Psoas muscle (tissue), 8 donors: ENCODE results near the gene TSPAN8. TPM values are rescaled to one million over a fixed set of nuclear protein-coding genes. Genes with fewer than 3 reads are reported as not detected.

ENCODE experiments used
- ATAC-seq, 4 donors: fragments of 200-7000 bp; cut with Tn5 transposase; one replicate each; pipeline ENCODE4 v1.9.1; 2020; ENCODE audit warnings: moderate library complexity in 3 of 4, mild to moderate bottlenecking in 2 of 4
- DNase-seq, 2 donors: peaks; one replicate each; pipeline ENCODE4 v3.0.0-alpha.2; 2020
- H3K27ac ChIP-seq: fragments of 200-600 bp; one replicate; pipeline ENCODE4 v1.8.0; 2022
- H3K27me3 ChIP-seq, 3 donors: fragments of 200-600 bp in 1 of 3; one replicate each; pipeline versions ENCODE4 v1.6.1 to v1.8.0; 2013 to 2022; ENCODE audit warnings: low read length in 2 of 3, mild to moderate bottlenecking in 2 of 3, moderate library complexity in 1 of 3; ENCODE audit not compliant: insufficient read depth in 3 of 3
- H3K36me3 ChIP-seq, 2 donors: fragments of 200-600 bp in 1 of 2; one replicate each; pipeline versions ENCODE4 v1.6.1 to v1.8.0; 2013 to 2022; ENCODE audit warnings: low read depth in 1 of 2, mild to moderate bottlenecking in 1 of 2, moderate library complexity in 1 of 2; ENCODE audit not compliant: insufficient read depth in 1 of 2
- H3K4me1 ChIP-seq: fragments of 200-600 bp; one replicate; pipeline ENCODE4 v1.8.0; 2022
- H3K4me3 ChIP-seq: fragments of 200-600 bp; one replicate; pipeline ENCODE4 v1.8.0; 2022; ENCODE audit warnings: mild to moderate bottlenecking
- H3K9me3 ChIP-seq: fragments of 200-600 bp; one replicate; pipeline ENCODE4 v1.8.0; 2022
- CTCF ChIP-seq: fragments of 200-600 bp; IDR thresholded peaks from one replicate; pipeline ENCODE4 v1.8.0; 2022; ENCODE audit warnings: antibody characterized with exemption
- WGBS, 3 donors: extraction: QIAGEN DNeasy Blood & Tissue Kit; methylation state at CpG; one replicate each; pipeline versions ENCODE4 v1.1.6 to v1.1.7; 2013; 5-methylcytosine and 5-hydroxymethylcytosine counted together
- intact Hi-C, 2 donors: fragments of 100-400 bp; cut with DNase I; formaldehyde crosslinking; loops; one replicate each; pipeline versions ENCODE4 v1.11.0 to v1.14.2; 2022
- polyA plus RNA-seq, 3 donors: library from polyadenylated mRNA; stranded (reverse); fragments of 200-250 nt; gene quantifications; one replicate each; pipeline ENCODE4 v1.2.3, GENCODE V29; 2013
- total RNA-seq, 4 donors: library from RNA; stranded (reverse); fragmentation: NEBNext Ultra II Directional in 2 of 4; extraction: Animal tissue kit (Norgen Biotek cat#: 25700) in 2 of 4; gene quantifications; one replicate each; pipeline versions ENCODE4 v1.2.1 to v1.2.4, GENCODE V29; 2021 to 2023
- donor health status: healthy with polysubstance abuse.
- donor health status: DM: no; HTN: no; CAD: no; lungs with moderate emphysema.
- donor health status: Bipolar disorder and iron deficiency.
- donor health status: healthy.
- donor health status: DM: yes; HTN: yes; CAD: no.
- donor health status: DM: no; HTN: no; CAD: no.
- donor health status: DM: no; HTN: no; CAD: no.
- donor health status: DM: yes; HTN: yes; CAD: no.

The TSPAN8 gene
- total and polyA plus RNA-seq, 7 donors: 1.4 to 63.1 (median 10.9) TPM

GRCh38 chr12:71174825-71175224 is 17.0 kb upstream of the TSPAN8 start:
- Histone ChIP-seq H3K27ac (no peak overlapping the region), H3K36me3 (no peaks in the 10 kb centered on the region), H3K4me1 (no peaks in the 10 kb centered on the region), H3K9me3 (no peaks in the 10 kb centered on the region), H3K4me3 (no peak overlapping the region), H3K27me3 (no peaks in the 10 kb centered on the region)
- TF ChIP-seq CTCF: no peak
- ATAC-seq: no peak
- DNase-seq: no peak
- intact Hi-C loops: no loop called here

- no peak for TF ChIP-seq CTCF
- H3K27ac ChIP-seq: no peak overlapping the region
- H3K9me3 ChIP-seq: no peaks in the 10 kb centered on the region
- WGBS, 3 donors: 61 to 80% (median 64%) methylated on average over 1 of the region's 1 CpG
- intact Hi-C loops: no loop called here
- H3K36me3 ChIP-seq: no peaks in the 10 kb centered on the region
- no peak overlapping the region for H3K4me3 ChIP-seq
- no peaks in the 10 kb centered on the region for H3K4me1 ChIP-seq
- no peaks in the 10 kb centered on the region for H3K27me3 ChIP-seq
- DNase-seq: no peak
- no peak for ATAC-seq
Observed at GRCh38 chr12:71174146-71174545, 16.3 kb upstream of the TSPAN8 start.

GRCh38 chr12:71170456-71170855 is 12.7 kb upstream of the TSPAN8 start:
- no peaks in the 10 kb centered on the region for H3K9me3 ChIP-seq
- TF ChIP-seq CTCF: no peak
- DNase-seq: no peak
- no peak for ATAC-seq
- no peak overlapping the region for H3K27ac ChIP-seq
- WGBS, 3 donors: 73 to 88% (median 83%) methylated on average over 1 of the region's 1 CpG
- intact Hi-C loops: loop anchor here in 1 of 2 donors (2.0 kb wide), 1 partner anchor 18 kb away; no protein-coding TSS in a partner anchor
- H3K27me3 ChIP-seq: no peaks in the 10 kb centered on the region
- H3K36me3 ChIP-seq: no peaks in the 10 kb centered on the region
- no peak overlapping the region for H3K4me3 ChIP-seq
- H3K4me1 ChIP-seq: no peaks in the 10 kb centered on the region

- intact Hi-C loops: no loop called here
- TF ChIP-seq CTCF: no peak
Observed at GRCh38 chr12:71169286-71169685, 11.5 kb upstream of the TSPAN8 start.

GRCh38 chr12:71166862-71167496 is 9.2 kb upstream of the TSPAN8 start:
- Histone ChIP-seq H3K27me3 (no peaks in the 10 kb centered on the region), H3K4me1 (no peaks in the 10 kb centered on the region), H3K27ac (no peak overlapping the region), H3K9me3 (no peaks in the 10 kb centered on the region), H3K4me3 (no peak overlapping the region), H3K36me3 (no peaks in the 10 kb centered on the region)
- intact Hi-C loops: no loop called here
- ATAC-seq (no peak), DNase-seq (no peak)
- no peak for TF ChIP-seq CTCF
- 88 to 93% (median 89%) methylated on average over 4 of the region's 4 CpGs for WGBS, 3 donors

More at GRCh38 chr12:71169286-71169685, 11.5 kb upstream of the TSPAN8 start:
- ATAC-seq (no peak), DNase-seq (no peak)
- Histone ChIP-seq H3K4me3 (no peak overlapping the region), H3K27ac (no peak overlapping the region), H3K9me3 (no peaks in the 10 kb centered on the region), H3K36me3 (no peaks in the 10 kb centered on the region), H3K27me3 (no peaks in the 10 kb centered on the region), H3K4me1 (no peaks in the 10 kb centered on the region)
